ENCODE data around the gene PIEZO2.

- TF ChIP-seq CTCF (IDR thresholded peaks at IDR 0.05; ENCODE audit: poor library complexity, severe bottlenecking), result no peak
- TF ChIP-seq EZH2 (IDR thresholded peaks at IDR 0.05; ENCODE audit: borderline replicate concordance, insufficient read depth, low read length, poor library complexity, severe bottlenecking), result no peak
- no peak for TF ChIP-seq EP300 (conservative IDR thresholded peaks at IDR 0.05; ENCODE audit: poor library complexity, severe bottlenecking)
- TF ChIP-seq SMC3 (conservative IDR thresholded peaks at IDR 0.05; ENCODE audit: poor library complexity), result no peak
- no peak for TF ChIP-seq POLR2AphosphoS5 (IDR thresholded peaks at IDR 0.05)
- TF ChIP-seq RAD21 (conservative IDR thresholded peaks at IDR 0.05), result no peak
- no peak for TF ChIP-seq TAF1 (IDR thresholded peaks at IDR 0.05; ENCODE audit: low read depth)
- no peak for TF ChIP-seq REST (IDR thresholded peaks at IDR 0.05; ENCODE audit: borderline replicate concordance)
Measured at GRCh38 chr18:10671441-10671840, 477.9 kb downstream of the PIEZO2 start.
